HG03457 (cell line): ENCODE data around the gene SEC24A.
A peak's percentile ranks its signal among the peaks of the same experiment; 100 is the strongest.
"Not testable (repeated sequence)": the region's sequence is repeated elsewhere in the genome, so short reads cannot be mapped to it uniquely, and the experiment has no call there.

Experiments used
- ATAC-seq: cut with Tn5 transposase; IDR thresholded peaks from one replicate; pipeline ENCODE4 v1.9.1; 2021; ENCODE audit warnings: moderate number of reproducible peaks; ENCODE audit not compliant: unreplicated experiment

SEC24A gene

DNA sequence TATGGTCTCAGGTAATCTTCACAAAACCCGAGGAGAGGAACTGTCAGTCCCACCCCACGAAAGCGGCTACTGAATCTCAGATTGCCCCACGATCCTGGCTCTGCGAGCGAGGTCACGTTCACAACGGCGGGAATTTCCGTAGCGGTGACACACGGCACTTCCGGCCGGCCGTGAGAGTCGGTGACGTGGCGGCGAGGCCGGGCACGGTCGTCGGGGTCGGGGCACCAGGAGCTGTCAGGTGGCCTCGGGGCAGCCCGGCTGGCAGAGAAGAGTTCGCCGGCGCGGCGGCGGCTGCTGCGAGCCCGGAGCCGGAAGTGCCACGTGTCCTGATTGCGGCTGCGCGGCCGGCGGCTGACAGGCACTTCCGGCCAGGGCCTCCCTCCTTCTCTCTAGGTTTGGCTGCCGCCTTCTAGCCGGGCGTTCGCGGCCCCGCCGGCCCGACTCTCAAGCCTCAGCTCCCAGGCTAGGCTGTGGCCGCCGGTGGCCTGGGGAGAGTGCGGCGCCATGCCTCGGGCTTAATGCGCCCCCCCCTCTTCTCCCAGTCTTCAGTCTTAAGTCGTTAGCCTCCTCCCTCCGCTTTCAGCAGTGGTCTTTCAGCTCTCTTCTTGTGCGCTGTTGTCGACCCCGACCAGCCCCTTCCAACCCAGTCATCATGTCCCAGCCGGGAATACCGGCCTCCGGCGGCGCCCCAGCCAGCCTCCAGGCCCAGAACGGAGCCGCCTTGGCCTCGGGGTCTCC, at the start of gene SEC24A:
SEC24A (plus strand) TSS at position 361 of the 738 bp plus-strand sequence; CDS start at position 653, 292 bp downstream.
- peak; percentile 82 for ATAC-seq

DNA sequence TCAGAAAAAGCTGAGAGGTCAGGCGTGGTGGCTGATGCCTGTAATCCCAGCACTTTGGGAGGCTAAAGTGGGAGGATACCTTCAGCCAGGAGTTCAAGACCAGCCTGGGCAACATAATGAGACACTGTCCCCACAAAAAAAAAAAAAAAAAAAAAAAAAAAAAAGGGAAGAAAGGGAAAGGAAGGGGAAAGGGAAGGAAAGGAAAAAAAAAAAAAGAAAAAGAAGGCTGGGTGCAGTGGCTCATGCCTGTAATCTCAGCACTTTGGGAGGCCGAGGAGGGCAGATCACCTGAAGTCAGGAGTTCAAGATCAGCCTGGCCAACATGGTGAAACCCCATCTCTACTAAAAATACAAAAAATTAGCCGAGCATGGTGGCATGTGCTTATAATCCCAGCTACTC, 48.8 kb upstream of the SEC24A start:
- not testable (repeated sequence) for ATAC-seq

- ATAC-seq: no peak
These were observed 48.0 kb upstream of the SEC24A start for GRCh38 chr5:134600600-134600999.

DNA sequence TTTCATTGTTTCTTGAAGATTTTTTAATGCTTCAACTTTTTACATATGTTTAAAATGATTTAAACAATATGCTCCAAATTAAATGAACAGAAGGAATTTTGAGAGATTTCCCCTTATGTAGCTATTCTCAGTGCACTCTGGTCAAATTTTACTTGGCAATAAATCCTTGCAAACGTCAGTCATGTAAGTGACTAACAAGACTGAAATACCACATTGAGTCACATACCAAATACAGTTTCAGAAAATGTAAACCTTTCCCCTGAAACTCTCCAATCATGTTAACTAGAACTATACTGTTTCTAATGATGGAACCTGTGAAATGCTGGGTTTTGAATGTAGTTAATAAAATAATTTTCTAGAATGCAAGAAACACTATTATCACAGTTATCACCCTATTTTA, 45.5 kb upstream of the SEC24A start:
- no peak for ATAC-seq

DNA sequence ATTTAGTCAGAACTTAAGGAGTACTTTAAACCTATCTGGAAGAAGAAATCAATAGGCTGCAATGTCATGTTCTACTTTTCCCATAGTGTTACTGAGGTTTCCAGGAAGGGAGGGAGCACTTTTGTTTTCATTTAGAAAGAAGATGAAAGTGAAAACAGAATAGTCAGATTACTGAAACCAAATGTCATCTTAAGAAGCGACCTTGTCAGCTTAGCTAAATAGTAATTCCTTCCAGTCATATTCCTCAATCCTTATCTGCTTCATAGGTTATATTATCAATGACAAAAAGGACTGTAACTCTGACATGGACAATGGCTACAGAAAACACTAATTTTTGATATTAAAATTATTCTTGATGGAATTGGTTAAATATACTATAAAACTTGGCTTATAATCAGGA, 43.7 kb upstream of the SEC24A start:
- no peak for ATAC-seq

GRCh38 chr5:134606726-134607125, 41.9 kb upstream of the SEC24A start:
- ATAC-seq: no peak

- ATAC-seq: no peak
These were observed 40.0 kb upstream of the SEC24A start for GRCh38 chr5:134608555-134608954.

DNA sequence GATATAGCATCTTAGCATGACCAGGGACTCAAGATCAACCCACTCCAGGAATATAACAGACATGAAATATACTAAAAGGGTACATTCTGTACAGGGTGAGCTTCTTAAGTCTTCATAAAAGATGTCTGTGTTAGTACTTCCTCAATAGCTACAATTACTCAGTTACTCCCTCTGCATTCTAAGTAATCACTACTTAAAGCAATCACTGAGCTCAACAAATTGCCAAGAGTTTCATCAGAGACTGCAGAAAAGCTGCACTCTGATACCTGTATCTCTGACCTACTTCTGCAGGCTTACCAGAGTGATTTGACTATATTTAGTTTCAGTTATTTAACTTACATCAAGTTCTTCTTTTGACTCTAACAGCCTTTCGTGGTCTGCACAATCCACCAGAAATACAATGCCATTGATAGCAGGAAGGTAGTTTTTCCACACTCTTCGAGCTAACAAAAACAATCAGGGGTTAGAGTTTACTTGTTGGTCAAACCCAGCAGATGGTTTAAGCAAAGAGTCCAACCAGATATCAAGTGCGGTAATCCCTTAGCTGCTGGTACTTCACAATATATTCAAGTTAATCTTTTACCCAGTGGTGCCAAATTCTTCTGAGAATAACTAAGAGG, 39.2 kb upstream of the SEC24A start:
- no peak for ATAC-seq

DNA sequence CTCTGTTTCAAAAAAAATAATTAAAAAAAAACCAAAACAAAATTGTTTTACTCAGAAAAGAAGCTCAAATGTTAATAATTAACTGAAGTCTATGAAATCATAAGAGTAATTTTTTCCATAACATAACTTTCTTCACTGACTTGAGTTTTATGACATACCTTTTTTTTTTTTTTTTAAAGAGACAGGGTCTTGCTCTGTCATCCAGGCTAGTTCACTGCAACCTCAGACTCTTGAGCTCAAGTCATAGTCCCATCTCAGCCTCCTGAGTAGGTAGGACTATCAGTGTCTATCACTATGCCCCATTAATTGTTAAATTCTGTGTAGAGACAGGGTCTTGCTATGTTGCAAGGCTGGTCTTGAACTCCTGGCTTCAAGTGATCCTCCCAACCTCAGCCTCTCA, 37.9 kb upstream of the SEC24A start:
- no peak for ATAC-seq

GRCh38 chr5:134611515-134611914, 37.1 kb upstream of the SEC24A start:
- no peak for ATAC-seq

- ATAC-seq: no peak
These were observed 34.0 kb upstream of the SEC24A start for GRCh38 chr5:134614450-134615085.

DNA sequence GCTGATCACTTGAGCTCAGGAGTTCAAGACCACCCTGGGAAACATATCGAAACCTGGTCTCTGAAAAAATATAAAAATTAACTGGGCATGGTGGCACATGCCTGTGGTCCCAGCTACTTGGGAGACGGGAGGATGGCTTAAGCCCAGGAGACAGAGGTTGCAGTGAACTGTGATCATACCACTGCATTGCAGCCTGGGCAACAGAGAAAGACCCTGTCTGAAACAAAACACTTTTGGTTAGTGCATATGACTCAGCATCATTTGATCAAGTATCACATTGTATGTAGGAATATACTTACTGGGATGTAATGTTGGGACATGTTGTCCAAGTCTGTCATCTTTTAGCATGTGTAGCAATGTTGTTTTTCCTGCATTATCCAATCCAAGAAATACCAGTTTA, 28.0 kb upstream of the SEC24A start:
- no peak for ATAC-seq

DNA sequence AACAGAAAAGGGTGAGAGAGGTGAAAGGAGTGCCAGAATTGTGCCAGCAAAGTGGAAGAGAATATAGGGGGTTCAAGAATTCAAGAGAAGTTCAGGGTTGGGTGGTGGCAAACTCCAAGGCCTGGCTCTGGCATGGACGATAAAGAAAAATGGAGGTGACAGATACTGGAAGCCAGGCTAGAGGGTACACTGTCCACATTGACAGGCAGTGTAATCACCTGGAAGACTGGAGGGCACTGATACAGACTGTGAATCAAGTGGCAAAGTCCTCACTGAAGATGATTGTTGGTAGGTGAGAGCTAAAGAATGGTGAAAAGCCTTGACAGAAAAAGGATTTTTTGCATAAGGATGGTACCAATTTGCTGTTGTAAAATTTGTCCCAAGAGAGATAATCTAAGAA, 23.0 kb upstream of the SEC24A start:
- ATAC-seq: no peak

DNA sequence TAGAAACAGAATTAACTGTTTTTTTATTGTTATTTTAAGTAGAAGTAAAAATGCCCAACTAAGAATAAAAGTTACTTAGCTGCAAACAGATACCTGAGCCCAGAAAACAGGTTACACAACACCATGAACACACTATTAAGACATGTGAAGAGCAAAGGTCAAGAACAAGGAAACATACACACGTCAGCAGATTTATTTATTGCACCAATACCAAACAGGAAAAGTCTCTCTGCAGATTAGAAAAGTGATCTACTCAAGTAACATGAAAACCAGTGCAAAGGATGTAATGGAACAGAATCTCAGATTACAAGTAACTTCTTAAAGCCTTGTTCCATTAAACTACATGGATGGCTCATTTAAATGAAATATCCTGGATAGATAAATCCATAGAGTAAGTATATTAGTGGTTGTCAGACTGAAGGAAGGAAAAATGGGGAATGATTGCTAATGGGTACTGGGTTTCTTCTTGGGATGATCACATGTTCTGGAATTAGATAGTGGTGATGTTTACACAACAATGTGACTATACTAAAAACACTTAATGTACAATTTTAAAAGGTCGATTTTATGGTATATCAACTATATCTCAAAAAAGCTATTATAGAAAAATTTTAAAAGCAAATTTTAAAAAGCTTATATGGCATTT, 22.1 kb upstream of the SEC24A start:
- no peak for ATAC-seq

DNA sequence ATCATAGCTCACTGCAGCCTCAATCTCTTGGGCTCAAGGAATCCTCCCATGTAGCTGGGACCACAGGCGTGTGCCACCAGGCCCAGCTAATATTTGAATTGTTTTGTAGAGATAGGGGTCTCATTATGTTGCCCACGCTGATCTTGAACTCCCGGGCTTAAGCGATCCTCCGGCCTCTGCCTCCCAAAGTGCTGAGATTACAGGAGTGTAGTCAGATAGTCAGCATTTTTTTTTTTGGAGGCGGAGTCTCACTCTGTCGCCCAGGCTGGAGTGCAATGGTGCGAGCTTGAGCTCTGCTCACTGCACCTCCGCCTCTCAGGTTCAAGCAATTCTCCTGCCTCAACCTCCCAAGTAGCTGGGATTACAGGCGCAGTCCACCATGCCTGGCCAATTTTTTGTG, 14.4 kb upstream of the SEC24A start:
- no peak for ATAC-seq

DNA sequence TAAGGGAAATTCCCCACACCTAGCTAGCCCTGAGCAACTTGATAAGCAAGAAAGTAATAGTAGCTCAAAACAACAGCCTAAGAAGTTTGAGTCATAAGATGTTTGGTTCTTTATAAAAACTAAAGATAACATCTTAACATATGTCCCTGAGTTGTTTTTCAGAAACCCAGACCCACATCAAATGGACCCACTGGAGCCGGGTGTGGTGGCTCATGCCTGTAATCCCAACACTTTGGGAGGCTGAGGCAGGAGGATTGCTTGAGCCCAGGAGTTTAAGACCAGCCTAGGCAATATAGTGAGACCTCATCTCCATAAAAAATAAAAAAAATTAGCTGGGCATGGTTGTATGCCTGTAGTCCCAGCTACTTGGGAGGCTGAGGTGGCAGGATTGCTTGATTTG, 13.2 kb upstream of the SEC24A start:
- not testable (repeated sequence) for ATAC-seq

- no peak for ATAC-seq
These were observed 11.4 kb upstream of the SEC24A start for GRCh38 chr5:134637116-134637721.

- no peak for ATAC-seq
These were observed 9.8 kb upstream of the SEC24A start for GRCh38 chr5:134638760-134639201.

DNA sequence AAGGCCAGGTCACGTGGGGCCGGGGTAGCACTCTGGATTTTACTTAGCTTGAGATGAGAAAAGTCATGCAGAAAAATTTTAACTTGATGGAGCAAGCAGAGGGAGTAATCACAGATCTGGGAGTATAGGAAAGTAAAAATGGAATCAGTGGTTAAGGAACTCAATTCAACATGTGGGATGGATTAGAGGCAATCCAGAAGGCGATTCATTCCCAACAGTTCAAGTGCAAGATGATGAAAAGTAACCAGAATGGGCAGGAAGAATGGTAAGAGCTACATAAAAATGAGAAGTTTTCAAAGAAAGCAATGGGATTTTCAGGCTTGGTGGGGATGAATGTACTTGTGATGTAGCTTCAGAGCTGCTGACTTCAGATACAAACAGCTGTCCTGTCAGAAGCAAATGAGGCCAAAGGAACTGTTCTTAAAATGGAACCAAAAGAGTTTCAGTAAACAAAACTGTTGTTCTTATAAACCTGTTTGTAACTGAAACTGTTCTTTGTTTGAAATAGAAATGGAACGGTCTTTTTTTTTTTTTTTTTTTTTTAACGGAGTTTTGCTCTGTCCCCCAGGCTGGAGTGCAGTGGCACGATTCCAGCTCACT, 5.6 kb upstream of the SEC24A start:
- ATAC-seq: no peak

GRCh38 chr5:134647750-134648424, 698 bp upstream of the SEC24A start:
- peak; percentile 24 for ATAC-seq
